H7 (cell line): ENCODE data around the gene HMCN2. TPM values are rescaled to one million over a fixed set of nuclear protein-coding genes. Genes with fewer than 3 reads are reported as not detected.

Source experiments
- DNase-seq: peaks from one replicate; pipeline ENCODE4 v3.0.0; 2012
- H3K27me3 ChIP-seq: 2 replicates; pipeline ENCODE4 v1.6.0; 2011; ENCODE audit warnings: mild to moderate bottlenecking, low read length; ENCODE audit not compliant: control insufficient read depth, insufficient read depth
- H3K36me3 ChIP-seq: replicated peaks from 2 replicates; pipeline ENCODE4 v1.5.1; 2011; ENCODE audit warnings: low read length; ENCODE audit not compliant: control insufficient read depth, insufficient read depth
- H3K4me3 ChIP-seq: 2 replicates; pipeline ENCODE4 v1.5.1; 2011; ENCODE audit warnings: low read depth, mild to moderate bottlenecking, control low read depth, low read length, moderate library complexity; ENCODE audit not compliant: insufficient read depth
- total RNA-seq: library from RNA; depleted of rRNA; stranded (reverse); fragments of >200 nt; shearing (Covaris generic); gene quantifications from 2 replicates; pipeline ENCODE4 v1.2.3, GENCODE V29; 2014

Gene HMCN2
- total RNA-seq, 1 experiment from 2014 or later, result 2.3 TPM

DNA sequence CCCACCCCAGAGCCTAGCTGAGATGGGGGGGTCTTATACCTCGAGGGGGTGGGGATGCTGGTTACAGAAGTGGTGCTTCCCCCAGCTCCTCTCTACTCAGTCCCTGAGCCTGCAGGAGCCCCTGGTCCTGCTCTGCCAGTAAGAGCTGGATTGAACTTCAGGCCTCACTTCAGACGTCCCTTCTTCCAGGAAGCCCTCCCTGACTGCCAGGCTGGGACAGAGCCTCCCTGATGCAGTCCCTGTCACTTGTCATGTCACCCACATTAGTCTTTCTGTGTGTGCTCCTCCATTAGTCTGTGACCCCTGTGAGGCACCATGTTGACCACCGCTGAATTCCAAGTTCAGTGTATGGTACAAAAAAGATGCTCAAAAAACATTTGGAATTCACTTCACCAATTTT, 100.5 kb downstream of the HMCN2 start:
- Histone ChIP-seq H3K36me3 (no peaks in the 10 kb centered on the region), H3K4me3 (no peak overlapping the region), H3K27me3 (no peaks in the 10 kb centered on the region)
- DNase-seq, result no peak

DNA sequence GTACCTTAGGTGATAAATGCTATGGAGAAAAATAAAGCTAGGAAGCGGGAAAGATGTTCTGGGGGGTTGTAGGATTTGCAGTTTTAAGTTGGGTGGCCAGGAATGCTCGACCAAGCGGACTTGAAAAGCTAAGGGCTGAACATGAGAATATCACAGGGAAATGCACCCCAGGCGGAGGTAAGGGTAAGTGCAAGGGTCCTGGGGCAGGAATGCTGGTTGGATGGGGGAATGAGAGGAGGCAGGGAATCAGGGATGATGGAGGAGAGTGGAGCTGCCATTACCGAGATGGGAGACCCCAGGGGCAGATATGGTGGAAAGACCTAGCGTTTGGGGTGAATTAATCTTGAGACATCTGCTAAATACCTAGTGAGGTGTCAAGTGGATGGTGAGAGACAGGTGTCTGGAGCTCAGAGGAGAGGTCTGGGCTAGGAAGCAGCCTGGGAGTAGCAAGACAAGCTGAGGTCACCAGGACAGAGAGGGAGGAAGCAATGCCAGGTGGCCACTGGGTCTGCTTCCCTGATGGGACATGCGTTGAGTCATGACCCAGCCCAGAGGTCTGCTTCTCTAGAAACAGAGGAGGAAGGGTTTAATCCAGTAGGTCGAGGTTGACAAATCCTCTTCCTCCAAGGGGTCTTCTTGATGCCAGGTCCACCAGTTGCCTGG, 101.5 kb downstream of the HMCN2 start:
- Histone ChIP-seq H3K4me3 (no peak overlapping the region), H3K36me3 (no peaks in the 10 kb centered on the region), H3K27me3 (no peaks in the 10 kb centered on the region)
- no peak for DNase-seq

DNA sequence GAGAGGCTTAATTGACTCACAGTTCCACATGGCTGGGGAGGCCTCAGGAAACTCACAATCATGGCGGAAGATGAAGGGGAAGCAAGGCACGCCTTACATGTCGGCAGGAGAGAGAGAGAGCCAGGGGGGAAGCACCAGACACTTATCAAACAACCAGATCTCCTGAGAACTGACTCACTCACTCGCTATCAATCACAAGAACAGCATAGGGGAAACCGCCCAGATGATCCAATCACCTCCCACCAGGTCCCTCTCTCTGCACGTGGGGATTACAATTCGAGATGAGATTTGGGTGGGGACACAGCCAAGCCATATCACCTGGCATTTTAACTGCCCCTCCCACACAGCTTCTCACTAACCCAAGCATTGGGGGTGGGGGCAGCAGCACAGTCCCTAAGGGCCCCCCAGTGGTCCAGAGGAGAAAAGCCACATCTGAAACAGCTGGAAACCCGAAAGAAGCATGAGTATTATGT, 103.1 kb downstream of the HMCN2 start:
- Histone ChIP-seq H3K4me3 (no peak overlapping the region), H3K36me3 (no peaks in the 10 kb centered on the region), H3K27me3 (no peaks in the 10 kb centered on the region)
- DNase-seq, result peak; percentile 70

DNA sequence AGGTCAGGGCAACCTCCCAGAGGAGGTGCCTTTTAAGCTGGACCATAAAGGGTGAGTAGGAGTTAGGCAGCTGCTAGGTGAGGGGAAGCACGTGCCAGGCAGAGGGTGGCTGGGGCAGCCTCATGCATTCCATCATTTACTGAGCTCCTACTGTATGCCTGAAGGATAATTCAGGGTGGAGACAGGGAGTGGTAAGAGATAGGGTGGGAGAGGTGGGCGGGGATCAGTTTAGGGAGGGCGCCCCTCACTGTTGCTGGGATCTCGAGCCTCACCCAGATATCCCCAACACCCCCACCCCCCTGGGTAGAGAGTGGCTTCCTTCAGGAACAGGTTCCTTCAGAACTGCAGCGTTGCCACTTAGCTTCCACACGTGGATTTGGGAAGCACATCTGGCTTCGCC, 104.7 kb downstream of the HMCN2 start:
- H3K36me3 ChIP-seq, result no peaks in the 10 kb centered on the region
- no peak overlapping the region for H3K4me3 ChIP-seq
- no peak for DNase-seq
- H3K27me3 ChIP-seq, result no peaks in the 10 kb centered on the region

DNA sequence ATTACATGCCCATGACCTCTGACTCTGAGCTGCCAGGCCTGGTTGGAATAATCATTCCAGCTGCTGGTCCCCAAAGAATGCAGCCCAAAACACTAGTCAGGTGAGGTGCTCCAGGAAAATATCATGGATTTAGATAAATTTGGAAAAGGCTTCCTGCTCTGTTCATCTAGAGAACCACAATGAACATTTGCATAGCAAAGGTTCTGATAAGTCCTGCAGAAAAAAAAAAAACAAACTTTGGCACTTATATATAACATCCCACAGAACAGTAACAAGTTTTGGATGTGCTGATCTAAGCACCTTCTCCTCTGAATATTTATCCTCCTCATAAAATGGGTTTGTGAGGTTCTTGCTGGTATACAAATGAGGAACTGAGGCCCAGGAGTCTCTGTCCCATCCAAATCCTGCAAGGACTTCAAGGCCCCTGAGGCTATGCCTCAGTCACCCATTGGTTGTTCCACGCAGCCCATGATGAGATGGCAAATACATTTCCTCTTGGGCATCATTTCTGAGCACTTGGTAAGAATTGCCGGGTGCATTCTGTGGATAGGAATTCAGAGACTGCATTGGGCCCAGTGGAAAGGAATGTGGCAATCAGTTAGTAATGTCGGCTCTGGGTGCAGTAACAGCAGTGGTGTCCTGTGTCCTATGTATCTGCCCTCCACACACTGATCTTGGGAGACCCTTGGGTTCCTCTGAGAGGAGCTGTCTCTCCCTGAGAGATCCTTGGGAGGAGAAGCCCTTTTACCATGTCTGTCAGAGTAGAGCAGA, 105.8 kb downstream of the HMCN2 start:
- no peaks in the 10 kb centered on the region for H3K27me3 ChIP-seq
- no peak for DNase-seq
- H3K4me3 ChIP-seq, result no peak overlapping the region
- H3K36me3 ChIP-seq, result no peaks in the 10 kb centered on the region

DNA sequence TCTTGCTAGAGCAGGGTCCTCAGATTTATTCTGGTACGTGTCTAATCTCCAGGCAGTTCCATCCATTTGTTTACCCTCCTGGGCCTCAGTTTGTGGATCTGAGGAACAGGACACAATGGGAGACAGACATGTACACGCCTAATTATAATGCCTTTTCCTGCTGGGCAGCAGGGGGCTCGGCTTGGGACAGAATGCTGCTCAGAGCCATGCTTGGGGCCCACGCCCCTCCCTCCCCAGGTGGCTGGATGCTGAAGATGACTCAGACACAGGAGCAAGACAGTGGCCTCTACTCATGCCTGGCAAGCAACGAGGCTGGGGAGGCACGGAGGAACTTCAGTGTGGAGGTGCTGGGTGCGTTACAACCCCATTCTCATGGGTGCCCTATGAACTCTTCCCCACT, 106.5 kb downstream of the HMCN2 start:
- Histone ChIP-seq H3K36me3 (no peaks in the 10 kb centered on the region), H3K4me3 (no peak overlapping the region), H3K27me3 (no peaks in the 10 kb centered on the region)
- no peak for DNase-seq

DNA sequence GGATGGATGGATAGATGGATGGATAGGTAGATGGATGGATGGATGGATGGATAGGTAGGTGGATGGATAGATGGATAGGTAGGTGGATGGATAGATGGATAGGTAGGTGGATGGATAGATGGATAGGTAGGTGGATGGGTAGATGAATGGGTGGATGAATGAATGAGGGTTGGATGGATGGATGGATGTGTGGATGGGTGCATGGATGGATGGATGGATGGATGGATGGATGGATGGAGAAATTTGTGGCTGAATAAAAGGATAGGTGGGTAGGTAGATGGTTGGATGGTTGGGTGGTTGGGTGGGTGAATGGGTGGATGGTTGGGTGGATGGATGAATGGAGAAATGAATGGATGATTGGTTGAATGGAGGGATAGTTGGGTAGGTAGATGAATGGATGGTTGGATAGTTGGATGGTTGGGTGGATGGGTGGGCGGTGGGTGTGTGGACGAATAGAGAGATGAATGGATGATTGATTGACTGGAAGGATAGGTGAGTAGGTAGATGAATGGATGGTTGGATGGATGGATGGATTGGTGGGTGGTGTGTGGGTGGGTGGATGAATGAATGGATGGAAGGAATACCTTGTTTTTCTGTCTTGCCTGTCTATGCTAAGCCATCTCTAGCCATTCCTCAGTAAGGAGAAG, 108.2 kb downstream of the HMCN2 start:
- Histone ChIP-seq H3K36me3 (no peaks in the 10 kb centered on the region), H3K4me3 (no peak overlapping the region), H3K27me3 (no peaks in the 10 kb centered on the region)
- DNase-seq, result no peak

DNA sequence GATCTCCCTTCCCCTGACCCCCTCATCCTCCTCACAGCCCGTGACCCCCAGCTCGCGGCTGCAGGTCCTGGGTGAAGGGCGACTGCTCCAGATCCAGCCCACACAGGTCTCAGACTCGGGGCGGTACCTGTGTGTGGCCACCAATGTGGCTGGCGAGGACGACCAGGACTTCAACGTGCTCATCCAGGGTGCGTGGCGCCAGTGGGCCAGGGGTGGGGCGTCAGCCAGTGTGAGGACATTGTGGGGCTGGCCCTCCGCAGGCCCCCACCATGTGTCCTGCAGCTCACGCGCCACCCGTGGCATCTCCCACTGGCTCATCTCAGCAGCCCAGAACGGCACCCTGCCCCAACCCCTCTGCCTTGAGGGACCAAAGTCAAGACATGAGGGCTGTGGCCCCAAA, 112.1 kb downstream of the HMCN2 start:
- H3K4me3 ChIP-seq, result no peak overlapping the region
- no peaks in the 10 kb centered on the region for H3K27me3 ChIP-seq
- DNase-seq, result no peak
- no peaks in the 10 kb centered on the region for H3K36me3 ChIP-seq

DNA sequence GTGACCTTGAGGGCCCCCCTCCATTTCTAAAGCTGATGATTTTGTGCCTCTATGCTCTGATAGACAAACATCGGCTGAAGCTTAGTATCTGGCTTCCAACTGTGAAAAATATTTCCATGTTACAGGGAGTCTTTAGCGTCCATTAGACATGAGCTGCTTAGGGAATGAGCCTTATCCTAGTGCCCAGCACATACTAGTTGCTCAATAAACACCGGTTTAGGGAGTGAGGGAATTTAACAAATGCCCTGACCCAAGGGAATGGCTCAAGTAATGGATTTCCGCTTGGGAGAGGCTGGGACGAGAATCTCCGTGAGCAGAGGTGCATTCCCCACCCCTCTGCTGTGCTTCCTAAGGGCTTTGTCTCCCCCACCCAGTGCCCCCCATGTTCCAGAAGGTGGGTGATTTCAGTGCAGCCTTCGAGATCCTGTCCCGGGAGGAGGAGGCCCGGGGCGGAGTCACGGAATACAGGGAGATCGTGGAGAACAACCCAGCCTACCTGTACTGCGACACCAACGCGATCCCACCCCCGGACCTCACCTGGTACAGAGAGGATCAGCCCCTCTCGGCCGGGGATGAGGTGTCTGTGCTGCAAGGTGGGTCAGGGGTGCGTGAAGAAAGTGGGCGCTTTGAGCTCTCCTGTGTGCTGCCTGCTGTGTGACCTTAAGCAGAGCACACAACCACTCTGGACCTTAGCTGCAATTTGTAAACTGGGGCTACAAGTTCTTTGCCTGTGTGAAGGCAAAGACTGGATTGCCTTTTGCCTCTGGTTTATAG, 113.5 kb downstream of the HMCN2 start:
- no peak for DNase-seq

DNA sequence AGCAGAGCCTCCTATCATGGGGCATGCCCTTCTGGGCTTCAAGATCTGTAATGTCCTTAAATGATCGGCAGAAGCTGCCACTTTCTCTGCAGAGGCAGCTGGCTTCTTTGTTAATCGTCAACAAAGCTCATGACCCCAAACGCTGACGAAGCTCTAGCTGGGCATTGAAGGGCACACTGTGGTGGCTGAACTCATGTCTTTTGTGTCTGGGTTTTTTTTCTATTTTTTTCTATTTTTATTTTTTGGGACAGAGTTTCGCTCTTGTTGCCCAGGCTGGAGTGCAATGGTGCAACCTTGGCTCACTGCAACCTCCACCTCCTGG, 114.0 kb downstream of the HMCN2 start:
- no peak for DNase-seq
- Histone ChIP-seq H3K27me3 (no peaks in the 10 kb centered on the region), H3K4me3 (no peak overlapping the region), H3K36me3 (no peaks in the 10 kb centered on the region)

More for the DNA sequence above, 113.5 kb downstream of the HMCN2 start:
- Histone ChIP-seq H3K27me3 (no peaks in the 10 kb centered on the region), H3K4me3 (no peak overlapping the region), H3K36me3 (no peaks in the 10 kb centered on the region)

DNA sequence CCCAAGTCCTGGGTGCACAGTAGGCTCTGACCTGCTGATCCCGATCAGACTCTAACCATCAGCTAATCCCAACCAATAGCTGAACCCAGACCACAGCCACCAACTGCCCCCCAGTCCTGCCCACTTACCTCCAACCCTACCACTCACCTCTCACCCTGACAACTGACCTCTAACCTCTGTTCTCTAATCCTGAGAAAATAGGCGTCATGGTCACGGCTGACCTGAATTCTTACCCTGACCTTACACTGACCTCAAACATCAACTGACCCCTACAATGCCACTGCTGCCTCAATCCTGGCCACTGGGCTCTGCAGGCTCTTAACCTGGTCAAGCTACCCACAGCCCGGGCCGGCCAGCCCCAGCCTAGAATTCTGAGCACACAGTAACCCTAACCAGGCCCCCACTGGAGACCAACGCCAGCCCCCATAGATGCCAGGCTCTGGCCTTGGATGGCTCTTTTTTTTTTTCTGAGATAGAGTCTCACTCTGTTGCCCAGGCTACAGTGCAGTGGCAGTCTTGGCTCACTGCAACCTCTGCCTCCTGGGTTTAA, 115.4 kb downstream of the HMCN2 start:
- no peak for DNase-seq
- no peaks in the 10 kb centered on the region for H3K27me3 ChIP-seq
- no peaks in the 10 kb centered on the region for H3K36me3 ChIP-seq
- no peak overlapping the region for H3K4me3 ChIP-seq

DNA sequence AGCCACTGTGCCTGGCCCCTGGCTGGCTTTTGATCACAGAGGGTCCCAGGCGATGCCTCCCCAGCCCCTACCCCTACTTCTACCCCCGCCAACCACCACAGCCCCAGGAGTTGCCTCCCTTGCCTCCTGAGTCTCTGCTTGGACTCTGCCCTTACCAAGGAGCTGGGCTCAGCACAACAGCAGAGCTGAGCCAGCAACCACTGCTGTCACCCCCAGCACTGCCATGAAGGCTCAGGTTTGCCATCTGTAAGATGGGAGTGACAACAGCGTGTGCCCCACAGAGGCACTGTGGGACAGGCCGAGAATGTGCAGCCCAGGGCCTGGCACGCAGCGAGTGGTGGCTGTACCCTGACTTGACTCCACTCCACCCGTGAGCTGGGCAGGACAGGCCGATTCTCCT, 116.1 kb downstream of the HMCN2 start:
- Histone ChIP-seq H3K36me3 (no peaks in the 10 kb centered on the region), H3K4me3 (no peak overlapping the region), H3K27me3 (no peaks in the 10 kb centered on the region)
- DNase-seq, result no peak

DNA sequence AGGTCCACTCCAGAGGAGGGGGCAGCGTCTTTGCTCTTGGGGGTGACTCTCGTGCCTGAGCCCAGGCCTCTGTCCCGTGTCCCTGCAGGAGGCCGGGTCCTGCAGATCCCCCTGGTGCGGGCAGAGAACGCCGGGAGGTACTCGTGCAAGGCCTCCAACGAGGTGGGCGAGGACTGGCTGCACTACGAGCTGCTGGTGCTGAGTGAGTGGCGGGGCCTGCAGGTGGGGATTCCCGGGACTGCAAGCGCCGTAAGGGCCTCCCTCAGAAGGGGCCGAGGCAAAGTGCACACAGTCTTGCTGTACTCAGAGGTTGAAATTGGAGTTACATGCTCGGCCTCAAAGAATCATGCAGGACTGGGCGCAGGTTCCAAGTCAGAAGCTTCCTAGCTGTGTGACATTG, 116.5 kb downstream of the HMCN2 start:
- no peaks in the 10 kb centered on the region for H3K36me3 ChIP-seq
- DNase-seq, result peak; percentile 85
- no peak overlapping the region for H3K4me3 ChIP-seq
- no peaks in the 10 kb centered on the region for H3K27me3 ChIP-seq

DNA sequence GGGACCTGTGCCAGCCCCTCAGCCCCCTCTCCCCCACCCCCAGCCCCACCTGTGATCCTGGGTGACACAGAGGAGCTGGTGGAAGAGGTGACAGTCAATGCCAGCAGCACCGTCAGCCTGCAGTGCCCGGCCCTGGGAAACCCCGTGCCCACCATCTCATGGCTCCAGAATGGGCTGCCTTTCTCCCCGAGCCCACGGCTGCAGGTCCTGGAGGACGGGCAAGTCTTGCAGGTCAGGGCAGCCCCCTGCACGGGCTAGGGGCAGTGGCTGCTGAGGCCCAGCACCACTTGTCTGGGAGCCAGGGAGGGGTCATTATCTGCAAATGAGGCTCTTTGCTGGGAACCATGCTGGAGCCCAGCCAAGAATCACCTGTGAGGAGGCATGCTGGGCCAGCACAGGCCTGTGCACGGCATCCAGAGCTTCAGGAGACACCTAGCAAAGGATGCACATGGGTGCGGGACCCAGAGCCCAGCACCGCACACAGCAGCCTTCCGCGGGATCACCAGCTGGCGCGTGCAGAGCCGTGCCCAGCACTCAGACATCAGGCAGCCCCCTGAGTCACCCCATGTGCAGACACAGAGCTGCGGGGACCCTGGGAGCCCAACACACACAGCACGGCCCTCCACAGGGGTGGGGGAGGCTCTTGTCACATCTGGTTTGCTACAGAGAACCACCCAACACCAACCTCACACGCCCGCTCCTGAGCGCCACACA, 117.2 kb downstream of the HMCN2 start:
- no peak for DNase-seq
- no peak overlapping the region for H3K4me3 ChIP-seq
- H3K27me3 ChIP-seq, result no peaks in the 10 kb centered on the region
- no peaks in the 10 kb centered on the region for H3K36me3 ChIP-seq
